Activated CD8-positive, alpha-beta memory T cell treated with anti-CD3 and anti-CD28 coated beads, Interleukin-2, amount 50 U/mL, for 24 hours (primary cell): ENCODE data around the gene ITSN1.
"Not testable (repeated sequence)": the region's sequence is repeated elsewhere in the genome, so short reads cannot be mapped to it uniquely, and the experiment has no call there.

Experiments used
- DNase-seq: peaks from one replicate; pipeline ENCODE4 v3.0.0-alpha.2; 2020; ENCODE audit errors: extremely low read depth

Gene ITSN1

DNA sequence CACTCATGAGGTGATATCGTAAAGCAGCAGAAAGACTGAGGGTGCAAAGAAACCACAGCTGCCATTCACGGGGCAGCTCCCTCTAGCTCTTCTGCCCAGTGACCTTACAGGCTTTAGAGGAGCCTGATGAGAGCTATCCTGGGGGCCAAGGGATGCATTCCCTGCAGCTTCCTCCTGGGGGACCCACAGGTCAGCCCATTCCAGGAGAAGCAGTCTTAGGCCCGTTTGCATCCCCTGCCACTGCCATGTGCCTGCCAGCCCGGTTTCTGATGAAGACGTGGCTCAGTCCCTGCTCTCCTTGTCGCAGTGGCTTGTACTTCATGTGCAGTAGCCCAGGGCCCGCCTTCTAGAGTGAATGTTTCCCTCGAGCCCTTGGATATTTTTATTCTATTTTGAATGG, 250.6 kb downstream of the ITSN1 start:
- no peak for DNase-seq

DNA sequence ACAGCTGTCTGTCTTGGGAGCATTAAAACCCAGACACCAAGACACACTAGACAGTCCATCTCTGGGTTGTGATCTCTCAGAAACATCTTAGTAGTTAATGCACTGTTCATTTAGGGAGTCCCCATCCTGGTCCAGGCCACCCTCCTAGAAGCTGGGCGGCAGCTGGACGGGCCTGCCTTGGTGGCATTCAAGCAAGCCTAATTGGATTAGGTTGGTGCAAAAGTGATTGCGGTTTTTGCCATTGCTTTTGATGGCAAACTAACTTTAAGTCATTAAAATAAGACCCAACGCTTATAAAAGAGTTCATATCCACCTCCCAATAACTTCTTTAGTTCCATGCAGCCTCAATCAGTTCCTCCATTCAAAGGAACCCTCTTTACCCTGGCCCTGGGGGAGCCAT, 251.6 kb downstream of the ITSN1 start:
- no peak for DNase-seq

DNA sequence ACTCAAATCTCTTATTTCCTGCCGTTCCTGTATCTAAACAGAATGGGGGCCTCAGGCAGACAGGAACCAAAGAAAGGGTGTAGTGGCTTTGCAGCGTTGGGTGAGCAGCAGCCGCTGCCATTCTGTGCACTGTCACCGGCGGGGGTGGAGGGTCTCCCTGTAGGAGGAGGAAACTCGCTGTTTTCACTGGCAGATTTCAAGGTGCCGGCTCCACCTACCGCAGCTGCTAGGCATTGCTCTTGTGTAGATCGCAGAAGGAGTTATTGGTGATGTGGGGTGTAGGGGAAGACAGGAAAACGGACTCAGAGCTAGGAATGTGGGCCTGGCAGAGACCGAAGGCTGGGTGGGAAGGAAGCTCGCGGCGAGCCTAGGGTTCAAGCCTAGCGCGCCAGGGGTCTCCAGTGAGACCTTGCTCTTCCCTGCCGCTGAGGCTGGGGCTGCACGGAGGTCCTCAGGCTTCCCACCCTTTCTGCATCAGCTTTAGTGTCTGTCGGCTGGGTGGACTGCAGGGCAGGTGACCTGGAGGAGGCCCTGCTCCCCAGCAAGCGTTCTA, 252.5 kb downstream of the ITSN1 start:
- DNase-seq = peak; percentile 40

DNA sequence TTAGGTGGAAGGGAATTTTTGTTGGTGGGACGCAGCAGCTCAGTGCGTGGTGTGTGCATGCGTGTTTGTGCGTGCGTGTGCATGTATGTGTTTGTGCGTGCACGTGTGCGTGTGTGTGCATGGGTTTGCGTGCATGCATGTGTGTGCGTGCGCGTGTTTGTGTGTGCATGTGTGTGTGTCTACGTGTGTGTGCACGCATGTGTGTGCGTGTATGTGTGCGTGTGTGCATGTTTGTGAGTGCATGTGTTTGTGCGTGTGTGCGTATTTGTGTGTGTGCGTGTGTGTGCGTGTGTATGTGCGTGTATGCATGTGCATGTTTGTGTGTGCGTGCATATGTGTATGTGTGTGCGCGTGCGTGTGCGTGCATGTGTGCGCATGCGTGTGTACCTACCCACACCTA, 253.1 kb downstream of the ITSN1 start:
- no peak for DNase-seq

DNA sequence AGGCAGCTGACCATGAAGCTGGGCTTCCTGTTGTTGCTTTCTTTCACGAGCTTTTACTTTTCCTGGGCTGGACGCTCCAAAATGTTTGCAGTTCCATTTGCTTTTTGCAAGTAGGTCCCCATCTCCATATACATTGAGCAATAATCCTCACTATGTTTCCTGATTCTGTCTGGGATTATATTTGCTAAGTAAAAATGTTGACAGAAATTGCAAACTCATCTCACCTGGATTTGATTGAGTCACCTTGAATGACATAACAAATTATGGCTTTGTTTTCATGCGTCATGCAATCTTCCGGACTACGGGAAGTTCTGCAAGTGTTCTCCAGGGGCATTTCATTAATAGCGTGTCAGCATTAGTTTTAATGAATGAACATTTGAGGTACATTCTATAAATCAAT, 254.4 kb downstream of the ITSN1 start:
- DNase-seq = no peak

GRCh38 chr21:33897098-33897497, 254.8 kb downstream of the ITSN1 start:
- no peak for DNase-seq

DNA sequence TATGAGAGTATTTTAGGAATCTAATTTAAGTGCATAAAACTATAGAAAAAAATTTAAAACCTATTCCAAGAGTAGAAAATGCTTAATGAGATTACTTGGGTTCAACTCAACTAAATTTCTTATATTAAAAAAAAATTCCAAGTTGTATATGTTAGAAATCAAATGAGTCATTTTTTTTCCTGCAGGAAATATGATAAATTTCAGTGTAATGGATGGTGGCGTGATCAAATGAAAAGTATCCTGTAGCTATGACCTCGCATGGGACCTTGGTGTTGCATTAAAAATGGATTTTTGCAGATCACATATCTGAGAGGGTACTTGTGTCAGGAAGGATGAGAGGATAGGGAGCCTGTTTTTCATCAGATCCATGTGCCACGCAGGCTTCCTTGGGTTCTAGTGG, 255.4 kb downstream of the ITSN1 start:
- DNase-seq = no peak

DNA sequence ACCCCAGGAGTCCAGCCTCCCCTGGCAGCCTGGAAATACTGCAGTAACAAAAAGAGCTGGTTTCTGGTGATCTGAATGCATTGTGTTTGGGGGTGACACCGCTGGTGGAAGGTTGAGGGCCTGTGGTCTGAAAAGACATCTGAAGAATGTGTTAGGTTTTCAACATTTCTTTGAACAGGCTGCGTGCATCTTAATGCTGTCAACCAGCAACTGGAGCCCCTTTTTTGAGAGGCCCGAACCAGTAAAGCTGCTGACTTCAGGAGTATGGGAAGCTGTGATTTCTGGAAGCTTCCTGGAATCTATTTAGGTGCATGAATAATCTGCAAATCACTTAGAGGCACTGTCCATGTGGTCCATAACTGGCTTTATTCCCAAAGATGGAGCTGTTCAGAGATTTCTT, 256.3 kb downstream of the ITSN1 start:
- no peak for DNase-seq

- no peak for DNase-seq
These were observed 256.9 kb downstream of the ITSN1 start for GRCh38 chr21:33899199-33899598.

GRCh38 chr21:33901412-33902288, 259.3 kb downstream of the ITSN1 start:
- no peak for DNase-seq

GRCh38 chr21:33902349-33902748, 260.0 kb downstream of the ITSN1 start:
- no peak for DNase-seq

DNA sequence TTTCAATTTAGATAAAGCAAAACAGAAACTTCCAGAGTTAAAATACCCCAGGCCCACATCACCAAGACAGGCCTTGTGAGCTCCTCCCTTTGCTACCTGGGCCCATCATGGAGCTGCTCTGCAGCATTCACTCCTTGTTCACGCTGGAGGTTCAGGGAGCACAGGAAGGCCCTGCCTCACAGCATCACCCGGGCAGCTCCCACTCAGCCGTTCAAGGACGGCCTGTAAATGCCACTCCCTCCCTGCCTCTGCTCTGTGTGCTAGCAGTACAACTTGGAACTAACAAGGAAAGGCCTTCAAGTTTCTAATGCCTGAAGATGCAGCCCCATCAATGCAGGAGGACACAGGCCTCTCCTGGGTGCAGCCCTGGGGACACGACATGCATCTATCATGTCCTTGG, 261.7 kb downstream of the ITSN1 start:
- no peak for DNase-seq

GRCh38 chr21:33908760-33909159, 266.5 kb downstream of the ITSN1 start:
- no peak for DNase-seq

DNA sequence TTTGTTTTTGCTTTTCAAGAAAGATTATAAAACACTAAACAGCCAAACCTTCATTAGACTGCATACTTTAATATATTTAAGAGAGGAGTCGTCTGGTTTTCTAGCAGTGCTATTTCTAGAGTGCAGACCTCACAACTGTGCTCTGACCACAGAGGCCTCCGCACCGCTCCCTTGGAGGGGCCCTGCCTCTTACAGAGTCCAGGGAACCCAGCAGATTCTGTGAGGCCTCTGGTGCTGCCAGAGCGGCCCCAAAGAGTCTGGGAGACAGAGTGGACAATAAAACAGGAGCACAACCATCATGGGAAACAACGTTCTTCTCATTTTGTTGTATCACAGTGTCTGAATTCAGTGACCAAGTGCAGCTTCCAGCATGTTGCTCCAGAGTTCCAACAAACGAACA, 267.5 kb downstream of the ITSN1 start:
- no peak for DNase-seq

DNA sequence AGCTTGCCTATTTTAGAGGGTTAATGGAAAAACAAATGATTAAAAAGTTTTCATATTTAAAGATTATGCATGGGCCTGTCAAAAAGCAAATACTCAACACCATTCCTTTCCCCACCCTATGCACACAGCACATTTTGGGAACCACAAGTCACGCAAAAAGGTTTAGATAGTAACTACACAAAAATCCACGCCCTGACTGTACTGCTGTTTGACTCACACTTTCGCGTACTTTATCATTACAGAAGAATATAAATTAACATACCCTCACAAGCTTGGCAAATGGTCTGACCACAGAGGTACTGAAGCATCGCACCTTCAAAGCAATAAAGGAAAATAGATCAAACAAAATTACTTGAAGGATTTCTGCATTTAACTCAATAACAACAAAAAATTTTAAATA, 271.9 kb downstream of the ITSN1 start:
- no peak for DNase-seq

- peak; percentile 92 for DNase-seq
These were observed 273.3 kb downstream of the ITSN1 start, which contains the start of gene ATP5PO for GRCh38 chr21:33915368-33916199. TSS of gene ATP5PO (minus strand) at chr21:33915804. CDS start at chr21:33915763, 41 bp downstream.

GRCh38 chr21:33916200-33916567, 273.9 kb downstream of the ITSN1 start:
- no peak for DNase-seq

DNA sequence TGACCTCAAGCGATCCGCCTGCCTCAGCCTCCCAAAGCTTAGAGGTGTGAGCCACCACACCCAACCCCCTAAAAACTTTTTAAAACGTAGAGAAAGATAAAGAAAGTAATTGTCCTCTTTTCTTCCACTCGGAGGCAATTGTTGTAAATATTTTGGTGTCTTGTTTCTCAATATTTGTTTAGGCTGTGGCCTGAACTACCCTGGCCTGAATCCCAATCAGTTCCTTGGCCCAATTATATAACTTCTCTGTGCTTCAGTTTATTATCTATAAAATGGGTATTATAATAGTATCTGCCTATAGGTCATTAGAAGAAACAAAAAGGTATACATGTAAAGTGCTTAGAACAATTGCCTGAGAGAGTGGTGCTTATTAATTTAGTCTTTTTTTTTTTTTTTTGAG, 275.1 kb downstream of the ITSN1 start:
- DNase-seq = no peak

DNA sequence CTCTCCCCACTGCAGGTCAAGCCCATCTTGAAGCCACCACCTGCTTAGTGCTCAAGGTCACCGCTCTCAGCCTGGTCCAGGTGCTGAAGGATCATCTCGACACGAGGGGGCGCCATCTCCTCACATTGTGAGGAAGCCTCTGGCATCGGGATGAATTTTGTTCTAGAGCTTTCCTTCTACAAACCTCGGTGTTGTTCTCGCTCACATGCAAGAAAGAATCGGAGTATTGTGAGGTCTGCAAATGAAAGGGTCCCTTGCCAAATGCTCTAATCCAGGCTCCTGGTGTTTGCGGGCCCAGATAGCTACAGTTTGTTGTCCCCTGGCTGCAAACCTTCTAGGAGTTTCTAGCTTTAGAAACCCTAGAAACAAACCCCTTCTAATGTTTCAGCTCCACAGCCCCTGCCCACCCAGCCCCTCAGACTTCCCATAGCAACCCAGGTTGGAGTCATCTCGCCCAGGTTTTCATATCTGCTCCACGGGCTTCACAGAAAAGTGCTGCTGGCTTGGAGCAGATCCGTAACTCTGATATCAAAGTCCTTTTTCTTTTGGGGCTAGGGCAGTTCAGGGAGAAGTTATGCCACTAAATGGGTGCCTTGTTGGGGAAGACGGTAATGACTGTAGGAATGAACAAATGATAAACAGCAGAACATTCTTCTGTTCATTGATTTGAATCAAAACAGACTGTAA, 281.9 kb downstream of the ITSN1 start:
- DNase-seq = peak; percentile 75

DNA sequence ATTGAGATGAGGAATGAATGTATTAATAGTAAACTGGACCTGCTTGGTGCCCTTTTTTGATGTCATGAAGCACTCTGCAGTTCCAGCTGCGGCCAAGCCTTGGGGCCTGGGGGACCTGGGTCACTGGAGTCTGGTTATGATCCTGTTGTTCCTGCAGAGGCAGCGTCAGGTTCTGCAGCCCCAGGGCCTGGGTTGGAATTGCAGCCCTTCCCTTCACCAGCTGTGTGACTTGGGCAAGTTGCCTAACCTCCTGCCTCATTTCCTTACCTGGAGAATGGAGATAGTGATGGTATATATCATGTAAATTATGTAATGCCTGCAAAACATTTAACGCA, 282.4 kb downstream of the ITSN1 start:
- DNase-seq = no peak

GRCh38 chr21:33926248-33926647, 283.9 kb downstream of the ITSN1 start:
- not testable (repeated sequence) for DNase-seq
